Left ventricle myocardium inferior (tissue), 1 donor: ENCODE data around the gene IL25. TPM values are rescaled to one million over a fixed set of nuclear protein-coding genes. Genes with fewer than 3 reads are reported as not detected.
"Not testable (repeated sequence)": the region's sequence is repeated elsewhere in the genome, so short reads cannot be mapped to it uniquely, and the experiment has no call there.

Experiments
- DNase-seq: peaks from one replicate; pipeline ENCODE4 v3.0.0-alpha.2; 2020
- H3K27ac ChIP-seq: fragments of 200-600 bp; replicated peaks from 2 replicates; pipeline ENCODE4 v1.8.0; 2021
- H3K27me3 ChIP-seq: fragments of 200-600 bp; 2 replicates; pipeline ENCODE4 v1.8.0; 2021; ENCODE audit warnings: low read depth
- H3K36me3 ChIP-seq: fragments of 200-600 bp; 2 replicates; pipeline ENCODE4 v1.8.0; 2021
- H3K4me1 ChIP-seq: fragments of 200-600 bp; 2 replicates; pipeline ENCODE4 v1.8.0; 2021
- H3K4me3 ChIP-seq: fragments of 200-600 bp; 2 replicates; pipeline ENCODE4 v1.8.0; 2021; ENCODE audit warnings: mild to moderate bottlenecking, moderate library complexity
- H3K9me3 ChIP-seq: fragments of 200-600 bp; replicated peaks from 2 replicates; pipeline ENCODE4 v1.8.0; 2021
- intact Hi-C: fragments of 100-400 bp; cut with micrococcal nuclease; formaldehyde crosslinking; loops from one replicate; pipeline ENCODE4 v1.11.0; 2022
- microRNA-seq: library from miRNA; unstranded; fragments of <30 nt; microRNA quantifications from one replicate; pipeline ENCODE4 v1.2.0, GENCODE V29; 2020
- total RNA-seq: library from RNA; stranded (reverse); fragmentation: NEBNext Ultra II Directional; extraction: Animal tissue kit (Norgen Biotek cat#: 25700); gene quantifications from one replicate; pipeline ENCODE4 v1.2.1, GENCODE V29; 2021
- TF ChIP-seq, protein P1 (sequence below): fragments of 200-600 bp; IDR thresholded peaks from 2 replicates; pipeline ENCODE4 v1.8.0; 2021; ENCODE audit warnings: antibody characterized with exemption, mild to moderate bottlenecking, borderline replicate concordance
- donor health status: DM: no; HTN: yes; CAD: no; lungs with severe emphysema.

IL25 gene
- total RNA-seq, 1 donor from 2014 or later: not detected

DNA sequence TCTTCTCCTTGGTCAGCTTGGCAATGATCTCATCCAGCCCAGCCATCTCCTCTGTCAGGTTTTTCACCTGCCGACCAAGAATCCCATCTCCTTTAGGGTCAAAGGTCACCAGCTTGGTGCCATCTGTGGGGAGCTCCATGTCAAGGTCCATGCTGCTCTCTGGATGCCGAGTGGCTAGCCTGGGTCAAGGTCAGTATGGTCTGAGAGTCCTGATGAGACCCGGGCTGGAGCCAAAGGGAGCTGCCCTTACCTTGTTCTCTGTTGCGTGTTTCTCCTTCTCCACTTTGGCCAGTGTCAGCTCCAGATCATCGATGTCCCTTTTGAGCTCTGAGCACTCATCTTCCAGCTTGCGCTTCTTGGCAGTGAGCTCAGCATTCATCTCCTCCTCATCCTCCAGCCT, 51.0 kb downstream of the IL25 start:
- no peak for DNase-seq
- H3K4me3 ChIP-seq: no peak overlapping the region
- TF ChIP-seq, protein P1, sequence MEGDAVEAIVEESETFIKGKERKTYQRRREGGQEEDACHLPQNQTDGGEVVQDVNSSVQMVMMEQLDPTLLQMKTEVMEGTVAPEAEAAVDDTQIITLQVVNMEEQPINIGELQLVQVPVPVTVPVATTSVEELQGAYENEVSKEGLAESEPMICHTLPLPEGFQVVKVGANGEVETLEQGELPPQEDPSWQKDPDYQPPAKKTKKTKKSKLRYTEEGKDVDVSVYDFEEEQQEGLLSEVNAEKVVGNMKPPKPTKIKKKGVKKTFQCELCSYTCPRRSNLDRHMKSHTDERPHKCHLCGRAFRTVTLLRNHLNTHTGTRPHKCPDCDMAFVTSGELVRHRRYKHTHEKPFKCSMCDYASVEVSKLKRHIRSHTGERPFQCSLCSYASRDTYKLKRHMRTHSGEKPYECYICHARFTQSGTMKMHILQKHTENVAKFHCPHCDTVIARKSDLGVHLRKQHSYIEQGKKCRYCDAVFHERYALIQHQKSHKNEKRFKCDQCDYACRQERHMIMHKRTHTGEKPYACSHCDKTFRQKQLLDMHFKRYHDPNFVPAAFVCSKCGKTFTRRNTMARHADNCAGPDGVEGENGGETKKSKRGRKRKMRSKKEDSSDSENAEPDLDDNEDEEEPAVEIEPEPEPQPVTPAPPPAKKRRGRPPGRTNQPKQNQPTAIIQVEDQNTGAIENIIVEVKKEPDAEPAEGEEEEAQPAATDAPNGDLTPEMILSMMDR: no peak
- H3K9me3 ChIP-seq: no peaks in the 10 kb centered on the region
- H3K27ac ChIP-seq: no peak overlapping the region
- H3K36me3 ChIP-seq: peaks cover 46% of the 10 kb centered on the region
- peaks cover 12% of the 10 kb centered on the region for H3K4me1 ChIP-seq
- H3K27me3 ChIP-seq: no peaks in the 10 kb centered on the region
- intact Hi-C loops: no loop called here

DNA sequence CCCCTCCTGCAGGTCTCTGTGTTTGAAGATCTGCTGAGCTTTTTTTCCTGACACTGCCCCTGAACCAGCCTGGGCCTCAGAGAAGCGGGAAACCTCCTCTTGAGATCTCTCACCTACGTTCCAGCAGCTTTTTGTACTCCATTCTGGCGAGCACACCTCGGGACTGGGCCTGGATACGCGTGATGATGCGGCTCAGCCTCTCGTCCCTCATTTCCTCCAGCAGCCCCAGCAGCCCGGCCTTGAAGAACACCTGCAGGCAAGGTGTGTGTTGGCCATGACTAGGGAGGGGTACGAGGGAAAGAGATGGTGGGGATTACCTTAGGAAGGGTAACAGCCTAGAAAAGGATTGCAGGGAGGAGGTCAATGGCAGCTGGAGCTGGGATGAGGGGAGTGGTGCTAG, 52.6 kb downstream of the IL25 start:
- Histone ChIP-seq H3K27me3 (no peaks in the 10 kb centered on the region), H3K4me1 (peaks cover 12% of the 10 kb centered on the region), H3K4me3 (no peak overlapping the region), H3K36me3 (peaks cover 43% of the 10 kb centered on the region), H3K9me3 (no peaks in the 10 kb centered on the region), H3K27ac (no peak overlapping the region)
- no peak for DNase-seq
- intact Hi-C loops: no loop called here
- TF ChIP-seq, protein P1: no peak

DNA sequence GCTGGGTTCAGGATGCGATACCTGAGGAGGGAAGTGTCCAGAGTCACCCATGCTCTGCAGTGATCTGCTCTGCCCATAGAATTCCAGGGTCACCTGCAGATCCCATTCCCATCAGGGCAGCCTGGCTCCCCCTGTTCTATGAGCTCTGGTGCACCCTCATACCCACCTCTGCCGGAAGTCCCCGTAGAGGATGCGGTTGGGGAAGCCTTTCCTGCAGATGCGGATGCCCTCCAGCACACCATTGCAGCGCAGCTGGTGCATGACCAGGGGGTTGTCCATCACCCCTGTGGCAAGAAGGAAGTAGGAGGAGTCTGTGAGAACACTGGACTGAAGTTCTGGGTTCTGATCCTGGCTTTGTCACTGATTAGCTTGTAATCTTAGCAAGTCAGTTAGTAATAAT, 53.2 kb downstream of the IL25 start:
- DNase-seq, intact Hi-C loops: not testable (repeated sequence)

More for the DNA sequence above, 53.2 kb downstream of the IL25 start:
- not testable (repeated sequence) for H3K9me3 ChIP-seq, H3K27me3 ChIP-seq, H3K27ac ChIP-seq, H3K4me3 ChIP-seq
- Histone ChIP-seq H3K4me1 (peaks cover 12% of the 10 kb centered on the region), H3K36me3 (peaks cover 43% of the 10 kb centered on the region)

Small RNA genes lying within 50 kb of the gene (microRNA-seq; reads per million reads assigned to microRNA genes)
- gene MIR208A: 860 reads per million, percentile 83 among the genes with 10 or more reads in this experiment
- gene MIR208B: 53,355 reads per million, percentile 98 among the genes with 10 or more reads in this experiment

Other genes starting within 250 kb of the IL25 start
- gene SLC7A8, start 189.1 kb upstream of the IL25 start, total RNA-seq: 10.6 TPM
- gene RNF212B, start 134.9 kb upstream of the IL25 start, total RNA-seq: not detected
- gene HOMEZ, start 86.7 kb upstream of the IL25 start, total RNA-seq: 9.1 TPM
- gene PPP1R3E, start 70.0 kb upstream of the IL25 start, total RNA-seq: 9.0 TPM
- 37.5 TPM for gene BCL2L2, start 66.0 kb upstream of the IL25 start, total RNA-seq
- gene PABPN1, start 51.4 kb upstream of the IL25 start, total RNA-seq: 71.2 TPM
- gene SLC22A17, start 19.9 kb upstream of the IL25 start, total RNA-seq: 9.7 TPM
- gene EFS, start 7.6 kb upstream of the IL25 start, total RNA-seq: 3.6 TPM
- gene CMTM5, start 4.2 kb downstream of the IL25 start, total RNA-seq: 1.0 TPM
- 1,823 TPM for gene MYH6, start 35.5 kb downstream of the IL25 start, total RNA-seq
- 14,853 TPM for gene MYH7, start 62.9 kb downstream of the IL25 start, total RNA-seq
- gene NGDN, start 96.9 kb downstream of the IL25 start, total RNA-seq: 17.2 TPM
- gene ZFHX2, start 179.0 kb downstream of the IL25 start, total RNA-seq: 0.74 TPM
- gene THTPA, start 183.5 kb downstream of the IL25 start, total RNA-seq: 17.2 TPM
- 10.4 TPM for gene AP1G2, start 195.0 kb downstream of the IL25 start, total RNA-seq
- gene JPH4, start 206.0 kb downstream of the IL25 start, total RNA-seq: 0.19 TPM